HG03060 (cell line): ENCODE measurements around the gene OGT.
"Not testable (repeated sequence)": the region's sequence is repeated elsewhere in the genome, so short reads cannot be mapped to it uniquely, and the experiment has no call there.

ENCODE experiments used
- ATAC-seq: cut with Tn5 transposase; IDR thresholded peaks from one replicate; pipeline ENCODE4 v1.9.1; 2021; ENCODE audit warnings: low read depth, moderate number of reproducible peaks; ENCODE audit not compliant: unreplicated experiment

OGT gene

GRCh38 chrX:71536285-71536684 lies 3.4 kb downstream of the OGT start:
- no peak for ATAC-seq

- ATAC-seq = no peak
Measured at GRCh38 chrX:71537743-71538142, 4.8 kb downstream of the OGT start.

- ATAC-seq = no peak
Measured at GRCh38 chrX:71540801-71541200, 7.9 kb downstream of the OGT start.

GRCh38 chrX:71541210-71542022 lies 8.5 kb downstream of the OGT start:
- peak; percentile 73 for ATAC-seq

GRCh38 chrX:71542411-71542810 lies 9.5 kb downstream of the OGT start:
- ATAC-seq = no peak

- no peak for ATAC-seq
Measured at GRCh38 chrX:71542825-71543224, 9.9 kb downstream of the OGT start.

- no peak for ATAC-seq
Measured at GRCh38 chrX:71543316-71543715, 10.4 kb downstream of the OGT start.

- ATAC-seq = no peak
Measured at GRCh38 chrX:71545364-71545763, 12.5 kb downstream of the OGT start.

- ATAC-seq = no peak
Measured at GRCh38 chrX:71546879-71547278, 14.0 kb downstream of the OGT start.

- ATAC-seq = no peak
Measured at GRCh38 chrX:71547339-71547738, 14.4 kb downstream of the OGT start.

GRCh38 chrX:71549986-71550385 lies 17.1 kb downstream of the OGT start:
- no peak for ATAC-seq

- no peak for ATAC-seq
Measured at GRCh38 chrX:71550578-71550977, 17.7 kb downstream of the OGT start.

GRCh38 chrX:71556036-71556435 lies 23.1 kb downstream of the OGT start:
- ATAC-seq = no peak

GRCh38 chrX:71558920-71559319 lies 26.0 kb downstream of the OGT start:
- no peak for ATAC-seq

GRCh38 chrX:71559773-71560172 lies 26.9 kb downstream of the OGT start:
- not testable (repeated sequence) for ATAC-seq

GRCh38 chrX:71563921-71564320 lies 31.0 kb downstream of the OGT start:
- ATAC-seq = no peak

GRCh38 chrX:71565474-71566041 lies 32.7 kb downstream of the OGT start:
- no peak for ATAC-seq

GRCh38 chrX:71571390-71571789 lies 38.5 kb downstream of the OGT start:
- not testable (repeated sequence) for ATAC-seq

GRCh38 chrX:71573590-71573989 lies 40.7 kb downstream of the OGT start:
- no peak for ATAC-seq

- no peak for ATAC-seq
Measured at GRCh38 chrX:71577682-71578081, 44.8 kb downstream of the OGT start.

- ATAC-seq = no peak
Measured at GRCh38 chrX:71578253-71579135, 45.6 kb downstream of the OGT start, which contains the start of gene GCNA. GCNA (plus strand) TSS chrX:71578437; CDS start chrX:71580822, 2,385 bp downstream.
